Testis (tissue), 3 donors: ENCODE data around the gene FRMD3. TPM values are rescaled to one million over a fixed set of nuclear protein-coding genes. Genes with fewer than 3 reads are reported as not detected.
A peak's percentile ranks its signal among the peaks of the same experiment; 100 is the strongest.

Source experiments
- DNase-seq: peaks from one replicate; pipeline ENCODE4 v3.0.0-alpha.2; 2019
- H3K27ac ChIP-seq, 2 donors: fragments of 200-600 bp; sonication (generic); one replicate each; pipeline ENCODE4 v1.5.1; 2019
- H3K27me3 ChIP-seq: fragments of 200-600 bp; sonication (generic); one replicate; pipeline ENCODE4 v1.5.1; 2019
- H3K36me3 ChIP-seq: fragments of 200-600 bp; sonication (generic); one replicate; pipeline ENCODE4 v1.5.1; 2017; ENCODE audit warnings: low read depth; ENCODE audit errors: missing control alignments
- H3K4me1 ChIP-seq: fragments of 200-600 bp; sonication (generic); one replicate; pipeline ENCODE4 v1.5.1; 2019
- H3K4me3 ChIP-seq, 2 donors: fragments of 200-600 bp; sonication (generic); one replicate each; pipeline ENCODE4 v1.5.1; 2017 to 2019
- H3K9me3 ChIP-seq: fragments of 200-600 bp; sonication (generic); one replicate; pipeline ENCODE4 v1.5.1; 2017
- CTCF ChIP-seq, 3 experiments: fragments of 450-650 bp in 2 of 3; fragments of 200-600 bp in 1 of 3; sonication (generic) in 1 of 3; IDR thresholded peaks; one replicate each; pipeline ENCODE4 v1.5.1; 2016 to 2019; ENCODE audit warnings: antibody characterized with exemption in 3 of 3, mild to moderate bottlenecking in 2 of 3, moderate library complexity in 1 of 3
- POLR2A ChIP-seq: fragments of 450-650 bp; IDR thresholded peaks from one replicate; pipeline ENCODE4 v1.6.1; 2017; ENCODE audit warnings: antibody characterized with exemption, mild to moderate bottlenecking, moderate library complexity
- WGBS, 2 donors: methylation state at CpG; one replicate each; pipeline ENCODE4 v1.1.5; 2018; 5-methylcytosine and 5-hydroxymethylcytosine counted together
- intact Hi-C: fragments of 100-400 bp; cut with DNase I; formaldehyde crosslinking; loops from one replicate; pipeline ENCODE4 v1.15.1; 2023; ENCODE audit warnings: low total_unique reads
- polyA plus RNA-seq: library from polyadenylated mRNA; stranded (reverse); fragments of 350-450 nt; fragmentation: Illumina TruSeq; extraction: RNeasy Lipid Tissue Mini Kit (QIAGEN cat#74804); gene quantifications from one replicate; pipeline ENCODE4 v1.2.3, GENCODE V29; 2014; ENCODE audit warnings: low read depth, low replicate concordance; ENCODE audit not compliant: insufficient read depth
- total RNA-seq, 2 donors: library from RNA; depleted of rRNA; stranded (reverse); fragments of >200 nt; gene quantifications; one replicate each; pipeline ENCODE4 v1.2.3, GENCODE V29; 2016

Gene FRMD3
- total and polyA plus RNA-seq, 3 donors from 2014 or later = 5.5 to 16.2 (median 12.5) TPM

- no peak for TF ChIP-seq POLR2A
- TF ChIP-seq CTCF (IDR thresholded peaks at IDR 0.05) = no peak
- no peak overlapping the region for H3K27ac ChIP-seq
- no peaks in the 10 kb centered on the region for H3K36me3 ChIP-seq
- H3K9me3 ChIP-seq = no peaks in the 10 kb centered on the region
- no peak for DNase-seq
- H3K4me3 ChIP-seq = no peak overlapping the region
- intact Hi-C loops = no loop called here
- H3K27me3 ChIP-seq = no peaks in the 10 kb centered on the region
- WGBS, 2 donors = 40 to 65% methylated on average over 4 to 5 of the region's 5 CpGs
- peaks cover 24% of the 10 kb centered on the region for H3K4me1 ChIP-seq
These were observed 97.6 kb downstream of the FRMD3 start for GRCh38 chr9:83440641-83441040.

GRCh38 chr9:83435301-83435700 lies 102.9 kb downstream of the FRMD3 start:
- Histone ChIP-seq H3K9me3 (no peaks in the 10 kb centered on the region), H3K4me3 (no peak overlapping the region), H3K4me1 (peaks cover 26% of the 10 kb centered on the region), H3K27me3 (no peaks in the 10 kb centered on the region), H3K36me3 (no peaks in the 10 kb centered on the region), H3K27ac (no peak overlapping the region)
- intact Hi-C loops = no loop called here
- 81 to 92% methylated on average over 4 of the region's 4 CpGs for WGBS, 2 donors
- TF ChIP-seq CTCF (IDR thresholded peaks at IDR 0.05) (no peak), POLR2A (no peak)
- DNase-seq = no peak

- TF ChIP-seq POLR2A (no peak), CTCF (IDR thresholded peaks at IDR 0.05) (no peak)
- WGBS, 2 donors = 100% methylated on average over 1 of the region's 1 CpG
- Histone ChIP-seq H3K9me3 (no peaks in the 10 kb centered on the region), H3K36me3 (no peaks in the 10 kb centered on the region), H3K4me1 (peaks cover 24% of the 10 kb centered on the region), H3K27ac (no peak overlapping the region), H3K4me3 (no peak overlapping the region), H3K27me3 (no peaks in the 10 kb centered on the region)
- intact Hi-C loops = no loop called here
- no peak for DNase-seq
These were observed 103.9 kb downstream of the FRMD3 start for GRCh38 chr9:83434254-83434653.

- Histone ChIP-seq H3K36me3 (no peaks in the 10 kb centered on the region), H3K27me3 (no peaks in the 10 kb centered on the region), H3K4me1 (peaks cover 24% of the 10 kb centered on the region), H3K9me3 (no peaks in the 10 kb centered on the region), H3K27ac (no peak overlapping the region), H3K4me3 (no peak overlapping the region)
- DNase-seq = no peak
- 75 to 100% methylated on average over 1 of the region's 1 CpG for WGBS, 2 donors
- intact Hi-C loops = no loop called here
- TF ChIP-seq POLR2A = no peak
- TF ChIP-seq CTCF (IDR thresholded peaks at IDR 0.05) = no peak
These were observed 104.4 kb downstream of the FRMD3 start for GRCh38 chr9:83433846-83434245.

GRCh38 chr9:83432877-83433550 lies 105.2 kb downstream of the FRMD3 start:
- WGBS, 2 donors = 80 to 84% methylated on average over 2 of the region's 2 CpGs
- Histone ChIP-seq H3K27me3 (no peaks in the 10 kb centered on the region), H3K4me3 (no peak overlapping the region), H3K9me3 (no peaks in the 10 kb centered on the region), H3K4me1 (peaks cover 24% of the 10 kb centered on the region), H3K36me3 (no peaks in the 10 kb centered on the region), H3K27ac (peak overlapping the region in 1 of 2 donors; percentile 75)
- intact Hi-C loops = no loop called here
- TF ChIP-seq POLR2A (no peak), CTCF (IDR thresholded peaks at IDR 0.05) (no peak)
- DNase-seq = no peak
